GM08714 (cell line): ENCODE measurements around the gene SLC31A2.

ENCODE experiments used
- H3K4me3 ChIP-seq: fragments of 200-500 bp; sonication (Bioruptor generic); 2 replicates; pipeline ENCODE4 v1.5.1; 2014; ENCODE audit warnings: mild to moderate bottlenecking, low read length, inconsistent platforms
- ZNF274 ChIP-seq: IDR thresholded peaks from 2 replicates; pipeline ENCODE4 v1.6.1; 2012; ENCODE audit warnings: mild to moderate bottlenecking, low read depth, low read length

Gene SLC31A2

GRCh38 chr9:113187929-113188595, 37.3 kb downstream of the SLC31A2 start:
- no peak for TF ChIP-seq ZNF274
- H3K4me3 ChIP-seq, result no peak overlapping the region

- H3K4me3 ChIP-seq, result no peak overlapping the region
- no peak for TF ChIP-seq ZNF274
Measured at GRCh38 chr9:113192455-113192854, 41.6 kb downstream of the SLC31A2 start.

- H3K4me3 ChIP-seq, result no peak overlapping the region
- no peak for TF ChIP-seq ZNF274
Measured at GRCh38 chr9:113199683-113200329, 49.0 kb downstream of the SLC31A2 start.

GRCh38 chr9:113205432-113205831, 54.6 kb downstream of the SLC31A2 start:
- TF ChIP-seq ZNF274, result no peak
- no peak overlapping the region for H3K4me3 ChIP-seq

- H3K4me3 ChIP-seq, result no peak overlapping the region
- TF ChIP-seq ZNF274, result no peak
Measured at GRCh38 chr9:113205861-113206260, 55.1 kb downstream of the SLC31A2 start.

- no peak overlapping the region for H3K4me3 ChIP-seq
- no peak for TF ChIP-seq ZNF274
Measured at GRCh38 chr9:113210815-113211214, 60.0 kb downstream of the SLC31A2 start.
